HG03159 (cell line): ENCODE results near the gene FRG2C.
"Not testable (repeated sequence)": the region's sequence is repeated elsewhere in the genome, so short reads cannot be mapped to it uniquely, and the experiment has no call there.

ENCODE experiments used
- ATAC-seq: cut with Tn5 transposase; IDR thresholded peaks from one replicate; pipeline ENCODE4 v1.9.1; 2021; ENCODE audit warnings: mild to moderate bottlenecking, moderate library complexity; ENCODE audit not compliant: unreplicated experiment

FRG2C gene

DNA sequence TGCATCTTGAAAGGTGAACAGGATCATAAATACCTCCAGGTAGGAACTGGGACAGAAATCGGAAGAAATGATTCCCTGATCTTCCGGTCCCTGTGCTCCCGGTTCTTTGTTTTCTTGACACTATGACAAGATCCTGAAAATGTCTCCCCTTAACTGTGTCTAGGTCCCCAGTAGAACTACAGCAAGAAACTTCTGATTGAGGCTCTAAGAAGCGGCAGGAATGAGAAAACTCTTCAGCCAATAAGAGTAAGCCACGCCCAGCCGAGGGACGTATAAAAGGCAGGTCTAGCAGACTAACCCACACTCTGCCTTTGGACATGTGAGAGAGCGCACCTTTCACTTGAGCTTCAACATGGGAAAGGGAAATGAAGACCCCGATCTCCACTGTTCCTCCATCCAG lies at the start of gene FRG2C:
FRG2C (plus strand) TSS at position 301 of the 400 bp plus-strand sequence; CDS start at position 353, 52 bp downstream.
- not testable (repeated sequence) for ATAC-seq

DNA sequence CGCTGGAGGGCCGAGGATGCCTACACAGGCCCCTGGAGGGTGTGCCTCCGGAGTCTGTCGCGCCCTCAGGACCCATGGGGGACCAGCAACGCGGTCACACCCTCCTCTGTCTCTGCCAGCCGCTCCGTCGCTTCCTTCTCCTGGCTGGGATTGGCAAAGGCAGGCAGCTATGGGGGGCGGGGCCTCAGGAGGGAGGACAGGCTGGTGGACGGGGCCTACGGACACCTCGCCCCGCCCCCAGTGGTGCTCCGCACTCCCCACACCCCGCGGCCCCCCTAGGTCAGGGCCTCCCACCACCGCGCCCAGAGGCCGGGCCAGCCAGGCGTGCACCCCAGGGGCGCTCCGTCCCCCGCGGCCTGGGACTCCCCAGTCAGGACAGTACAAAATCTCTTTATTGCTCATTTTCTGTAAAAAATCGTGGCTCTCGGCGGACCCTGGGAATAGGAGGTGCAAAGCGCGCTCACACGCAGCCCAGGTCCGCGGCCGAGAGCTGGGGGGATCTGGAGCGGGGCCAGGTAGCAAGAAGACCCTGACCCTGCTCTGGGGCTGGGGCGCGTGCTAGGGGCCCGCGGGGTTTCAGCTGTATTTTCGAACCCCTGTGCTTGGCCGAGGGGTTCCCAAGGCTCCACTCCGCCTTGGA lies 45.3 kb upstream of the FRG2C start:
- not testable (repeated sequence) for ATAC-seq

DNA sequence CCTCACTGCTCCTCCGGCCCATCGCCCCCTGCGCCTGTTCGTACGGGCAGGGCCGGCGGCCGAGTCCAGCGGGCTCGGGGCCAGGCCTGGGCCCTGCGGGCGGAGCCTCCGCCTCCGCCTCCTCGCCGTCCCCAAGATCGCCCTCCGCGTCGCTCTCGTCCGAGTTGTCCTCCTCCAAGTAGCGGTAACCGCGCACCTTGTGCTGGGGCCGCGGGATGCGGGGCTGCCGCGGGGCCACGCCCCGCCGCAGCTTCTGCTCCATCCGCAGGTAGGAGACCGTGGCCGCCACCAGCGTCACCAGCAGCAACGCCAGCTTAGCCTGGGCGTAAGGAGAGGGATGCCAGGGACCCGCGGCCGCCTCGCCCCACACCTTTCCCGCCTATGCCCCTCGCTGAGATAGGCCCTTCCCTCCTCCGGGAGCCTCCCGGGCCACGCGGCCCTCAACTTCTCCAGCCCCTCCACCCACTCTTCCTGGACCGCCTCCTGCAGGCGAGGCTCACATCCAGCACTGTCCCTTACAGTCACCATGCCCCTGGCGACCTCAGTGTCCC lies 44.6 kb upstream of the FRG2C start:
- not testable (repeated sequence) for ATAC-seq

DNA sequence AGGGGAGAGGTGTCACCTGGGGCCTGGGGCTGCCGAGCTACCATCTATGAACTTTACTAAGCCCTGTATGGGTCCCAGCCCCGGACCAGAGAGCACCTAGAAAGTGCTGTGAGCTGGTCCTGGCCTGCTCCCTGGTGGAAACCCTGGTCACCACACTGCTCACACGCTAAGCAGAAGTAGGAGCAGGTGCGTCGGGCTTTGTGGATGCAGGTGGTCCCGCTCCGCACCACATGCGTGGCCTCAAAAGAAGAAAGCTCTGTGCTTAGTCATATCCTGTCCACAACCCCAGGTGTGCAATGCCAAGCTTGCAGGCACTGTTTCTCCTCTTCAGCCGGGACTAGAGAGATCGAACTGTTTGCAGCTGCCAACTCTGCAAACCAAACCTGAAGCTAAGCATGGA lies 42.4 kb upstream of the FRG2C start:
- ATAC-seq: not testable (repeated sequence)

DNA sequence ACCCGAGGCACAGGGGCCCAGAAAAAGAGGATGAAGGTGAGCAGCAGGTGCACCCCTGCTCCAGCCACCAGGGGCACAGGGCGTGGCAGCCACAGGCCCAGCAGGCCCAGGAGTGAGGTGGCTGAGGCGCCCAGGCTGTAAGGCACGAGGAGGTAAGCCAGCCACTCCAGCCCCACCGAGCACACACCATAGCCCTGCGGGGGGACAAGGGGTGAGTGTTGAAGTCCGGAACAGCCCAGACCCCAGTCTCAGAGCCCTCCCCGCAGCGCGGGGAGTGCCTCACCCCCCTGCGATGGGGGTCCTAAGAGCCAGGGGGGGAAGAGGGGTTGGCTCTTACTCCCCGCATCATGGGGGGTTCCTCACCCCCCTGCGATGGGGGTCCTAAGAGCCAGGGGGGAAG lies 40.5 kb upstream of the FRG2C start:
- ATAC-seq: not testable (repeated sequence)

DNA sequence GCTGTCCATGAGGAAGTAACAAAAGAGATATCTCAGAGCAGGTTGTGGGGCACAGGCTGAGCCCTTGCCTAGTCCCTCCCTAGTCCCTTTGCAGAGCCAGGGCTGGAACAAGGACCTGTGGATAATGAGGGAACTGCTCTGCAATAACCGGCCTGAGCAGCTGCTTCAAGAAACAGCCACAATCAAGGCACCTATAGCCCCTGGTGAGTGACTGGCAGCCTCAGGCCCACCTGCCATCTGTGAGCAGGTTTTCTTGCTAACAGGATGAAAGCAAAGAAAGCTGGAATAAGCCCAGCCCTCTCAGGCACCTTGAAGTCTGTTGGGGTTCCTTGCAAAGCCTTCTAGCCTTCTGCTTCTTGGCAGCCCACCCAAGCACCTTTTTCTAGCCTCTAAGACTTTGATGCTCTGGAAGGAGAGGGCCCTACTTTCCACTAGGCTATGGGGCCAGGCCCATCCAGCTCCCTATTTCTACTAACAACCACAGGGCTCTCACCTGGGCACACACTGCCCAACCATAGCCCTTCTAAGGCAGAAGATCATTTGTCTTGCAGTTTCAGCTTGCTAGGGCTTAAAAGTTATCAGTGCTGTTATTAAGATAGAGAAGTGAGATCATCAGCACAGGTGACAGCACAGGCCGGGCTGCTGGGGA lies 33.1 kb upstream of the FRG2C start:
- not testable (repeated sequence) for ATAC-seq

DNA sequence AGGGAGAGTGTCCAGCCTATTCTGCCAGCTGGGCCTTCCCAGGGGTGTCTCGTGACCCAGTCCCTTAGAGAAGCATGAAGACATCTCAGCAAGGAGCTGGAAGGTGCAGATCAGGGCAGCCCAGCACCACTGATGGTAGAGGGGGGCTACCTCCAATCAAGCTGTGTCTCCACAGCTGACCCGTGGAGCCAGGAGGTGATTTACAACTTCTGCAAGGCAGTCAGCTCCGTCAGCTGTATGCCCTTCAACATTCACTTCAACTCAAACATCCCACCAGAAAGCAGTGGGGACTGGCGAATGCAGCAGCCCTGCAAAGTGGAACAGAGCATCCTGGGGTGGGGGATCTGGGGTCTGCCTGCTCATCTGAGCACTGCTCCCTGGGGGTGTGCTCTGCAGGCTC lies 32.6 kb upstream of the FRG2C start:
- ATAC-seq: no peak

DNA sequence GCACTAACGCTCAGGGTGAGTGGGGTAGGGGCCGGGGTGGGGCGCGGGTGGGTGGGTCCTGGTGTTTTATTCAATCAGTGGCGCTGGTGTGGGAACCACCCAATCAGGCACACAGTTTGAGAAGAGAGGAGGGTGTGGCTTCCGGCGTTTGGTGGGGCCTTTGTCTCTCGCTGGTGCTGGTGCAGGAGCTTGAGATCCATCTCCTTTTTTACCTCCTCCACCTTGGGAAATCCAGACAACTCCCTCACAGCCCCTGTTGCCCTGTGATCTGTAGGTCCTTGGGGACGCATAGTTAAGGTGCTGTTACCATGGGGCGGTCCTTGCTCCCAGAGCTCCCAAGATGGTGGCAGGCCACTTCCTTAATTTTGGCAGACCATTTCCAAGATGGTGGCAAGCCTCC lies 25.2 kb upstream of the FRG2C start:
- ATAC-seq: not testable (repeated sequence)

DNA sequence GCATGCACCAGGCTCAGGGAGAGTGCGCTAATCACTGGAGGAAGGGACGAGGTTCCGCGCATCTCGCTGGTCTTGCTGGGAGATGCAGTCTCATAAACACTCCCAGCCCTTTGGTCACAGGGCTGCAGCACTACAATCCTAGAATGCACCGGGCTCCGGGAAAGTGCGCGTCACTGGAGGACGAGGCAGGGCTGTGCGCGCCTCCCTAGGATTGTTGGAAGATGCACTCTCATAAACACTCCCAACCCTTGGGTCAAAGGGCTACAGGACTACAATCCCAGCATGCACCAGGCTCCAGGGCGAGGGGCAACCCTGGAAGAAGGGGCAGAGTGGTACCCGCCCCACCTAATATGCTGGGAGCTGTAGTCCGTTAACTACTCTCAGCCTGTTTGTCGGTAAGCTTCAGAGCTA lies 23.0 kb upstream of the FRG2C start:
- not testable (repeated sequence) for ATAC-seq

DNA sequence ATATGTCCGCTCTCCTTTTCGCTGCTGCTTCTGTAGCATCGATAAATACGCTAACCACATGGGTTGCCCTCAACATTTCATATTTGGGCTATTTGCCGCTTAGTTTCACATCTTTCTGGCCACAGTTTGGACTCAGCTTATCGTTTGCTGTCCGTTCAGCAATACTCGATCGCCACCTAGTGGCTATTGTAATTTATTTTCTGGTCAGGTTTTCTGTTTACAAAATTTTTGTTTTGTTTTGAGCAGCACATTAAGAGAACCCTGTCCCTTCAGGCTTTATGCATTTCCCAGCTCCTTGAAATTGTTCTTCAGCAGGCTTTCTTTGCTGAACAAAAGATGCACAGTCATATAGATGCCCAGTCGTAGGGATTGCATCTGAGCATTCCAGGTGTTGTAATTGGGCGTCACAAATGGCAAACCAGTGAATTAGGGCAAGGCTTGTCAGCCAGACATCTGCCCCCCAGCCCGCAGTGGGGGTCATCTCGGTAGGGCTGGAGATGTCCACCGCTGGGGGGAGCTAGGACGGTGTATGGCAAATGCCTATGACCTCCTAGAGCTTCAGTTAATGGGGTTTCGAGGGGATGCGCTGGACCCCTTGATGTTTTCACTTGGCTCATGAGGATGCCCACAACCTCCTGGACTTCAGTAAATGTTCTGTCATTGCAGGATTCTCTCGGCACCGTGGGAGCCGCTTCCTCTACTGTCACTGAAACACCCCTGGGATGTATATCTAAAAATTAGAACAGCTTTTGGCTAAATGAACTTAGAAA lies 20.9 kb upstream of the FRG2C start:
- ATAC-seq: not testable (repeated sequence)

DNA sequence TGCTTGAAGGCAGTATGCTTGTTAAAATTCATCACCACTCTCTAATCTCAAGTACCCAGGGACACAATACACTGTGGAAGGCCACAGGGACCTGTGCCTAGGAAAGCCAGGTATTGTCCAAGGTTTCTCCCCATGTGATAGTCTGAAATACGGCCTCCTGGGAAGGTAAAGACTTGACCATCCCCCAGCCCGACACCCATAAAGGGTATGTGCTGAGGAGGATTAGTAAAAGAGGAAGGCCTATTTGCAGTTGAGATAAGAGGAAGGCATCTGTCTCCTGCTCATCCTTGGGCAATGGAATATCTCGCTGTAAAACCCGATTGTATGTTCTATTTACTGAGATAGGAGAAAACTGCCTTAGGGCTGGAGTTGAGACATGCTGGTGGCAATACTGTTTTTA lies 18.6 kb upstream of the FRG2C start:
- ATAC-seq: not testable (repeated sequence)

DNA sequence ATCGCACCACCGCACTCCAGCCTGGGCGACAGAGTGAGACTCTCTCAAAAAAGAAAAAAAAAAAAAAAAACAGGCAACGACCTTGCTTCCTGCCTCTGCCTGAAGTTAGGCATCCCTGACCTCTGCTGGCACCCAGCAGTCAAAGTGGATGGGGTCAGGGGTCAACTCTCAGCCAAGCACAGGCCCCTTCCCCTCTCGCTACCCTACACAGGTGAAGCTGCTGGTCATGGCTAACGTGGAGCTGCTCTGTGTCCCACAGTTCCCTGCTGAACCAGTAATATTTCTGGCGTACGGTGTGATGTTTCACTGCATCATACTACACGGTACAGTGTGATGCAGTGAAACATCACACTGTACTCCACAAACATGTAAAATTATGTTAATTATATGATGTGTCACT lies 13.9 kb upstream of the FRG2C start:
- ATAC-seq: no peak

DNA sequence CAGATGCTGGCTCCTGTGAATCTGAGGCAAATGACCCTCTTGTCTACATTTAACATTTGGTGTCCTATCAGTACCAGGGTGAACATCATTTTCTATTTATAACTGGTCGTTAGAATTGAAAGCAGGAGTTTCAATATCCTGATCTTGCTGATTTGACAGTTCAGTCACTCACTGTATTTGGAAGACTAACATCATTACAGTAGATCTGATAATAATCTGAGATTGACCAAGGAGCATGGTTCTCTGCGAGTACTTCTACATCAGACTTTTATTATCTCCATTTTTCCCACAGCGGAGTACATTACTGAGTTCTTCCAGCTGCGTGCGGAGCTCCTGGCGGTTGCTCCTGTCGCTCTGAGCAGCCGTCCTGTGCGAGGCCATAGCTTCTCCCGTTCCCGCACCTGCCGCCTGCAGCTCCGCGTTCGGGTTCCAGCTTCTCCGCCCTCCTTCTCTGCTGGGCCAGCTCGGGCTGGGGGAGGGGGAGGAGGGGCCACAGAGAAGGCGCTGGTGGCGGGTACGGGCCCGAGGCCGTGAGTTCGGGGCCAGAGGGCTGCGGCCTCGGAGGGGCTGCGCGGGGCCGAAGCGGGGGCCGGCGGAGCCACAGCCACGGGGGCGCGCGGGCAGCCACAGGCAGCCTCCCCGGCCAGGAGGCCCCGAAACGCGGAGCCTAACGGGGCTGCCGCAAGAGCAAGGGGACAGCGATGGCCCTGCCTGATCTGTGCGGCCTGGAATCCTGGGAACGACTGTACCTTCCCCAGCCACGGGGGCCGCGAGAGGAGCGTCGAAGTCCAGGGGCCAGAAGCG lies 8.8 kb upstream of the FRG2C start:
- ATAC-seq: not testable (repeated sequence)

DNA sequence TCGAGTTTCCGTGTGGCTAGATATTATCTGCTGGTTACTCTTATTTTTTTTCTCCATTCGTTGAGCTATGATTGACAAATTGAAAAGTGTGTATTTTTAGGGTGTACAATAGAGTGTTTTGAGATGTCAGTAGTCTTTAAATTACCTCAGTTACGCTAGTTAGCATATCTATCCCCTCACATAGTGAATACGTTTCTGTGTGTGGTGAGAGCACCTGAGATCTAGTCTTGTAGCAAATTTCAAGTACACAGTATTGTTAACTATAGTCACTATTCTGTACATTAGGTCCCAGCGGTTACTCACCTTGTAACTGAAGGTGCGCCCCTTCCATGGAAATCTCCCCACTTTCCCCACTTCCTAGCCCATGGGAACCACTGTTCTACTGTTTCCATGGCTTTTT lies 8.2 kb upstream of the FRG2C start:
- ATAC-seq: not testable (repeated sequence)

DNA sequence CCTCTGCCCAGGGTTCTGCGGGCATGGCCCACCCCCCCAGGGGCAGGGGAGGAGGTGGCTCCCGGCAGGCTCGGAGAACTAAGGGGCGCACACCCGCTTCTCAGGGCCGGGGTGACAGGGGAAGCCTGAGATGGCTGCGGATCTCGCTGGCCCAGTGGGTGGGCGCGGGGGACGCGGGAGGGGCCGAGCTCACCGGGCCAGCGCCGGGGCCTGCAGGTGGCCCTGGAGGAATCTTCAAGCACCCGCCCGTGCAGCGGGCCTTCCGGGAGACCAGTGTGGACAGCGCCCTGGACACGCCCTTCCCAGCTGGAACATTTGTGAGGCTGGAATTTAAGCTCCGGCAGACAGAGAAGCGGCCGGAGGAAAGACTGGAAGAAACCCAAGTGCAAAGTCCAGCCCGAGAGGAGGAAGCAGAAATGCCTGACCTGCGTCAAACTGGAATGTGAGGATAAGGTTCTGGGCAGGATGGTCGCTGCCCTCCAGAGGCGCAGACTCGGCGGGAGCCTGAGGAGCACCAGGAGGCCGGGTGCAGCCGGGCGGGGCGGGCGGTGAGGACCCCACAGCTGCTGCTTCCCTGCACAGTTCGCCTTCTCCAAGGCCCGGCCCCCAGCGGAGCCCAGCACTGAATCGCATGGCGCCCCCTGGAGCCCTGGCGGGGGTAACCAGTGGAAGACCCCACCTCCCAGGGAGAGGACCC lies 5.6 kb upstream of the FRG2C start:
- ATAC-seq: not testable (repeated sequence)

DNA sequence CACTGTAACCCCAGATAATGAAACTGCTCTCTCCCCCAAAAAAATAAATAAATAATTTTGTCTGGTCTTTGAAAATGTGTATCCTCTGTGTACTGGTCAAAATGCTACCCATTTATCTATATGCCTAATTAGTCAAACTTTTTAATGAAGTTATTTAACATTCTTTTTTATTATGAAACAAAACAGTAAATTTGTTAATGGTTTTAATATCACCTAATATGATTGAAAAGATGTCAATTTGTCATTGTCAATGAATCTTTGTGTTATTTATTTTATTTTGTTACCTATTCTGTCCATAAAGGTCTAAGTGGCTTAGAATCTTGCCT lies 5.1 kb upstream of the FRG2C start:
- ATAC-seq: not testable (repeated sequence)

DNA sequence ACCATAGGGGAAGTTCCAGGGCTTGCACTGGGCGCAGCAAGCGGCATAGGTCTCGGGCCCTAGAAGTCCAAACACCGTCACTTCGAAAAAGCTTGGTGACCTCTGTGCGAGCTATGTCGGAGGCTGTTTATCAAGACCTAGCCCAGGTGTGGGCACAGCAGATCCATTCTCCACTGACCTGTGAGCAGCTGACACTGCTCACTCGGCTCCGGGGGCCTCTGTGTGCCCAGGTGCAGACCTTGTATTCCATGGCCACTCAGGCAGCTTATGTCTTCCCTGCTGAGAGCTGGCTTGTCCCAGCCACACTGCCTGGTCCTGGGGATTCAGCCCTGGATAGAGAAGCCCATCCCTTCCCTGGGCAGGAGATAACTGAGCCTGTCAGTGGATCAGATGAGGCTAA lies 1.5 kb downstream of the FRG2C start:
- ATAC-seq: not testable (repeated sequence)

DNA sequence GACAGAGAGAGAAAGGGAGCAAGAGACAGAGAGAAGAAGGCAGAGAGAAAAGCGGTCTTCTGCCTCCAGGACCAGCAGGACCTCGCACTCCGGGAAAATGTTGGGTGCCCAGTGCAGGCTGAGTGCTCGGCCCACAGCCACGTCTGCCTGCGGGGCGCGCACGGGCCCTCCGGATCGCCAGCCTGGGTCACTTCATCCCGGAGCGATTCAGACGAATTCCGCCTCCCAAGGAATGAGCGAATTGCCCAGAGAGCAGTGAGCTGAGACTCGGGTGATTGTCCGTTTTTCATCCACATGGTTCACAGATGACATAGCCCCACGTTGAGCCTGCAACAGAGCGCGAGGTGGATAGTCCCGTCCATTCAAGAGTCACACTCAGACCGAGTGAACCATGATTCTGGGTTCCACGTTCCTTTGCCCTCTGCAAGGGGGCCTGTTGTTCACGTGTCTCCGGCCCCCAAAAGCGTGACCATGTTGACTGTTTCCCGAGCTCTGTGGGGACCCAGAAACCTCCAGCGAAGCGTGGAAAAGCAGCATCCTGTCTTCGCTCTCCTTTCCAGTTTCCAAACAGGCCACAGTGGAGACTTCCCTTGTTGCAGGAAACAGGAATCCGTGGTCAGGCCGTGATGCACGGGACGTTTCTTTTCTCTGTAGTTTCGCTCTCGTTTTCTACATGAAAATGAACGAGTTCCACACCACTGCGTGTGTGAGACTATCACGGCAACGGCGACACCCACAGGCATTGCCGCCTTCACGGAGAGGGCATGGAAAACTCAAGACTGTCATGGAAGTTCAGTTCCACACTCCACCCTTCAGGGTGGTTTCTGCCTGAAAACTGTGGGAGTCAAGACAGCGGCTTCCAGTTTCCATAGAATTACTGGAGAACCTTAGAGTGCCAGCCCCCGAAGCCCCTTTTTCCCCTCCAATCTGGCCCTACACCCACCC lies 3.9 kb downstream of the FRG2C start:
- not testable (repeated sequence) for ATAC-seq

DNA sequence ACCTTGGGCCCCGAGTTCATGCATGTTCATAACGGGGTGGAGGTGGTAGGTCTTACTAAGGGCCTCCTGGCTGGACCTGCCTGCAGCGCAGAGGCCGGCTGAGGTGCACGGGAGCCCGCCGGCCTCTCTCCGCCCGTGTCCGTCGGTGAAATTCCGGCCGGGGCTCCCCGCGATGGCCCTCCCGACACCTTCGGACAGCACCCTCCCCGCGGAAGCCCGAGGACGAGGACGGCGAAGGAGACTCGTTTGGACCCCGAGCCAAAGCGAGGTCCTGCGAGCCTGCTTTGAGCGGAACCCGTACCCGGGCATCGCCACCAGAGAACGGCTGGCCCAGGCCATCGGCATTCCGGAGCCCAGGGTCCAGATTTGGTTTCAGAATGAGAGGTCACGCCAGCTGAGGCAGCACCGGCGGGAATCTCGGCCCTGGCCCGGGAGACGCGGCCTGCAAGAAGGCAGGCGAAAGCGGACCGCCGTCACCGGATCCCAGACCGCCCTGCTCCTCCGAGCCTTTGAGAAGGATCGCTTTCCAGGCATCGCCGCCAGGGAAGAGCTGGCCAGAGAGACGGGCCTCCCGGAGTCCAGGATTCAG lies 4.7 kb downstream of the FRG2C start:
- ATAC-seq: peak; percentile 43
